Effector CD4-positive, alpha-beta T cell (primary cell): ENCODE data around the gene RBM38.

Experiments
- DNase-seq: peaks from one replicate; pipeline ENCODE4 v3.0.0-alpha.2; 2020

Gene RBM38

DNA sequence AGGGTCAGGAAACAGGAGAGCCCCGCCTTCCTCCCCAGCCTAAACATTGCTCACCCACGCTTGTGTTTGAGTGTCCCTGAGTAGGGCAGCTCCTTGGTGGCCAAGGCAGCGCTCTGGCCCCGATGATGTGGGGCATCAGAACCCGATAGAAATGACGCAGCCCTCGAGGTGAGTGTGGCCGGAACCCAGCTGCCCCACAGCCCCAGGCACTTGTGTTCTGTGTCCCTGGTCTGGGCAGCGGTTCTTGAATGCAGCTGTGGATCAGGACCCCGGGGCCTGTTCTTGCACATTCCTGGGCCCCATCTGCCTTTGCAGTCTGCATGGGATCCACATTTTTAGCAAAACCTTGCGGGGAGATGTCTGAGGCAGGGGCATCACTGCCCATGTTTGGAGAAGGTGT is 12.8 kb downstream of the RBM38 start:
- DNase-seq: no peak

DNA sequence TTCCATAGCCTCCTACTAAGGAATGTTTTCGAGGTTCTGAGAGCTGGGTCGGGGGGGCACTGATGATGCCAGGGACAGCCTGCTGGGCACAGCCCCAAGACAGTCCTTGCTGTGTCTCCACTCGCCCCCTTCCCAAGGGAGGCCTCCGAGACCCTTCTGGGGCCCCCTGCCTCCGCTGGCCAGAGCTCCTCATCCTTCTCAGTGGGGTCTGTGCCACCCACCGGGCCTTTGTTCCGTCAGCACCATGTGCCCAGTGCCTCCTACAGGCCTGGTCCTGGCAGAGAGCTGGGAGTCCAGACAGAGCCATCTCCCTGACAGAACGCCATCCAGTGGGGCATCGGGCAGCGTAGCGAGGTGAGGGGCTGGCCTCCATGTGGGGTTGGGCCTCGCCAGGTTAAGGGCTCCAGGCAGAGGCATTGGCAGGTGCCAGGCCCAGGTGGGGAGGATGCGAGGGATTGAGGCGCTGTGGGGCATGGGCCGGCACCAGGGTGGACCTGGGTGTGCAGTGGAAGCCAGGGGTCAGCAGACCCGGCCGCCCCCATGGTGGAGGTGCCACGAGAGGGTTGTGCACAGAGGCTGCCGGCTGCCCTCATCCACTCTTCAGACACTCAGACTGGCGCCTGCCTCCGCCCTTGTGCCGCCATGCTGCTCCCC is 13.3 kb downstream of the RBM38 start:
- no peak for DNase-seq

- DNase-seq: no peak
These were observed 14.2 kb downstream of the RBM38 start for GRCh38 chr20:57405236-57406016.

- no peak for DNase-seq
These were observed 16.4 kb downstream of the RBM38 start for GRCh38 chr20:57407541-57407956.

GRCh38 chr20:57408131-57408530 is 16.9 kb downstream of the RBM38 start:
- no peak for DNase-seq

DNA sequence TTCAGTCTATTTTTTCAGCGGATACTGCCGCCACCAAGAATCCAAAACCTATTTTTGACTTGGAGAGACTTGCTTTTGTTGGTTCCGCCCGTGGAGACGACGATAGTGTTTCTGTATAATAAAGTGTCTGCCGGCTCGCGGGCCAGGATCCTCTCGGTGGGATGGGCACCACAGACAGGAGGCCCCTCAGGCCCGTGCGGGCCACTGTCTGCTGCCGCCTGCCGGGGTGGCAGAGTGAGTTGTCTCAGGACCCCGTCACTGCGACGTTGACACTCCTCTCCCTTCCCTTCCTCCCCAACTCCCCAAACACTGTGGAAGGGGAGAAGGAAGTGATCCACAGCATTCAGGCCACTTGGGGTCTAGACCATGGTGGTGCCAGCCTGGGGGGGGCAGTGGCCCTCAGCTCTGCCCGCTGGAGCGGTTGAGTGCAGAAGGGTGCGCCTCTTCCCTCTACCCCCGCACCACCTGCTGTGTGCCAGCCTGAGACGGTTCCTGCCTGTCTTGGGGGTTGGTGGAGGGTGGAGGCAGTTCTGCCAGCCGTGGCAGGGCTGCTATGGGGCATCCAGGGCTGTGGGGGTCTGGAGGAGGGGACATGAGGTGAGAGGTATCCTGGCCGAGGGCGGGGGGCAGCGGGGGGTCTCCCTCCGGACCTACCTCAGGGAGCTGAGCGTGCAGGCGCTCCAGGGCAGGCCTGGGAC is 17.5 kb downstream of the RBM38 start:
- no peak for DNase-seq

GRCh38 chr20:57409316-57409671 is 18.1 kb downstream of the RBM38 start:
- DNase-seq: no peak

GRCh38 chr20:57409672-57410397 is 18.6 kb downstream of the RBM38 start:
- no peak for DNase-seq

GRCh38 chr20:57410398-57410920 is 19.3 kb downstream of the RBM38 start:
- no peak for DNase-seq

GRCh38 chr20:57410924-57411323 is 19.7 kb downstream of the RBM38 start:
- DNase-seq: no peak

- DNase-seq: no peak
These were observed 20.4 kb downstream of the RBM38 start for GRCh38 chr20:57411406-57412283.

- no peak for DNase-seq
These were observed 21.3 kb downstream of the RBM38 start for GRCh38 chr20:57412347-57413029.

- DNase-seq: no peak
These were observed 22.8 kb downstream of the RBM38 start for GRCh38 chr20:57413986-57414385.

DNA sequence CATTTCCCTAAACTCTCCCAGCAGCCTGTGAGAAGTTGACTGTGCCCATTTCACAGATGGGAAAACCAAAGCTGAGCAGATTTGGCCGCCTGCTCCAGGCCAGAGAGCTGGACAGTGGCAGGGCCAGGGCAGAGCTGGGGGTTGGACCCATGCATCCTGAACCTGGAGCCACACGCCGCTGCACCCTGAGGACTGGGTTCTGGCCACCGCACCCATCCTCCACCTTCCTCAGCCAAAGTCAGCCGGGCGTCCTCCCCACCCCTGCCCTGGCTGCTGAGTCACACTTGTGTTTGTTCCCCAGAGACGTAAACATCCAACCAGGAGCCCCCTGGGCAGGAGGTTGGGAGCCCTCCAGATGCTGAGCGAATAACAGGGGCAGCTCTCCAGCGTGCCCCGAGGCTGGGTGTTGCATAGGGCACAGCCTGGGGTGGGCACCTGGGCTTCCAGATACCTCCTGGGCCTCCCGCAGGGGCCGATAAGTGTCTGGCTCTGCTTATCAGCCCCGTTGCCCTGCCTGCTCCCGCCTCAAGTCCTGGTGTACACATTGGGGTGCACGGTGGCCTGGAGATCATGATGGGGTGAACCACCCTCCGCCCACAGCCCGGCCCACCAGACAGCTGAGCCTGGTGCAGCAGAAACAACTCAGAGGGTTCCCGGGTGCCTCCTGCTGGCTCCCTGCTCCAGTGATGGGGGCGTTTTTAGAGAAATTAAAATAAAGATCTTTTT is 23.8 kb downstream of the RBM38 start:
- DNase-seq: no peak

GRCh38 chr20:57415771-57416170 is 24.6 kb downstream of the RBM38 start:
- DNase-seq: no peak

DNA sequence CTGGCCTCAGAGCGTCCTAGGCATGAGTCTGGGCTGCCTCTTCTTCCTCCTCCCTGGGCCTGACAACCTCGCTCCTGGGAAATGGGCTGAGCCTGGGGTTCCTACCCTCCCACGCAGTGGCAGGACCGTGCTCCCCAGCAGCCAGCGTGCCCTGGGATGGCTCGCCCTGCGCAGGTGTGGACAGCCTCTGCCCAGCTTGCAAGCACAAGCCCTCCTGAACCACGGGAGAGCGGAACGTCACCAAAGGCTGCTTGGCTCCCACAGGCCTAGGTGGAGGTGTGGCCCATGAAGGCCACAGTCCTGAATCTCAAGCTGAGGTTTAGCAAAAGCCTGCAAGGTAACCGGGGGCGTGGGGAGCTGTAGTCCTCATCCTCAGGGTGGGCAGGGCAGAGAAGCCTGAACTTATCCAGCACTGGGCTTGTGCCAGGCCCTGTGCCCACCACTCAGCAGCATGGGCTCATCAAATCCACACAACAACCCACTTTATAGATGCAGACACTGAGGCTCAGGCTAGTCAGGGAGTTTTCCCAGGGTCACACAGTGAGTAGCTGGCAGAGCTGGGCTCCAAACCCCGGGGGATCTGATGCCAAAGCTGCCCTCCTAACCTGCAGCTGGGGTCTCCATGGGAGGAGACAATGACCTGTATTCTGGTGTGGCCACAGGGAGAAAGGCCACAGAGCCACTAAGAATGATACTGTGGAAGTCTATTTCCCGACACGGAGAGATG is 25.3 kb downstream of the RBM38 start:
- no peak for DNase-seq

DNA sequence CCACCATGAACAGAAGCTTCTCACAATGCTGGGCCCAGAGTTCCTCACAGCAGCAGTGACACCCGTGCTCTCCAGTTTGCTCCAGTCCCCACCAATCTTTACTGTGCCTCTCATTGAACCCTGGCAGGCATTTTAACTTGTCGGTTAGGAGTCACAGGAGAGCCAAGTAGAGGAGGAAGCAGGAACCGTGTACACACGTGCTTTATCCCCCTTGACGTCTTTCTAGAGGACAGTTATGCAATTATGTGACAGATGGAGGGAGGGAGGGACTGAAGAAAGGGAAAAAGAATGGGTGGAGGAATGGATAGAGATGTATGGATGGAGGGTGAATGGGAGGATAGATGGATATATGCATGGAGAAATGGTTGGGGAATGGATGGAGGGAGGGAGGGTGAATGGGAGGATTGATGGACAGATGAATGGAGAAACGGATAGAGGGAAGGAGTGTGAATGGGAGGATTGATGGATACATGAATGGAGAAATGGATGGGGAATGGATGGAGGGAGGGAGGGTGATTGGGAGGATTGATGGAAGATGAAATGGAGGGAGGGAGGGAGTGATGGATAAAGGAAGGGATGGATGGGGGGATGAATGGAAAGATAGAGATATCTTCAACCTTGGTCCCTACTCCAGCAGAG is 26.0 kb downstream of the RBM38 start:
- no peak for DNase-seq

- no peak for DNase-seq
These were observed 26.9 kb downstream of the RBM38 start for GRCh38 chr20:57417830-57418780.
